PC-3 (cell line): Measurements from ENCODE around the gene ROBO2. TPM values are rescaled to one million over a fixed set of nuclear protein-coding genes. Genes with fewer than 3 reads are reported as not detected.

ENCODE experiments used
- ATAC-seq: fragments of 200-7000 bp; cut with Tn5 transposase; 2 replicates; pipeline ENCODE4 v1.9.1; 2020; ENCODE audit warnings: mild to moderate bottlenecking, moderate library complexity
- BruUV-seq: library from RNA; stranded (reverse); fragments of 400-500 nt; replicated peaks from 2 replicates; lab custom pipeline; 2021; lab: Mats Ljungman, UMichigan
- CTCF ChIA-PET: fragments of 300-600 bp; sonication (Branson Sonifier 250); formaldehyde crosslinking; loops from one replicate; lab custom pipeline; 2022; ENCODE audit warnings: antibody characterized with exemption; lab: Charles Lee
- POLR2A ChIA-PET: fragments of 300-600 bp; sonication (Branson Sonifier 250); formaldehyde crosslinking; loops from one replicate; lab custom pipeline; 2022; ENCODE audit warnings: antibody characterized with exemption; ENCODE audit not compliant: unreplicated experiment; lab: Charles Lee
- DNase-seq: peaks from one replicate; pipeline ENCODE4 v3.0.0-alpha.2; 2015
- H2AFZ ChIP-seq: fragments of 300-600 bp; sonication (generic); 2 replicates; pipeline ENCODE4 v1.6.0; 2016; ENCODE audit warnings: antibody characterized with exemption, low read length
- H3F3A ChIP-seq: fragments of 300-600 bp; sonication (generic); one replicate; pipeline ENCODE4 v1.6.0; 2017; ENCODE audit warnings: antibody characterized with exemption, low read length, control low read depth, mild to moderate bottlenecking; ENCODE audit not compliant: unreplicated experiment
- H3K27ac ChIP-seq: fragments of 300-600 bp; sonication (generic); 2 replicates; pipeline ENCODE4 v1.5.1; 2016; ENCODE audit warnings: mild to moderate bottlenecking, low read length
- H3K27me3 ChIP-seq: fragments of 300-600 bp; sonication (generic); 2 replicates; pipeline ENCODE4 v1.6.1; 2016; ENCODE audit warnings: low read length, mixed read lengths
- H3K36me3 ChIP-seq: fragments of 300-600 bp; sonication (generic); 2 replicates; pipeline ENCODE4 v1.6.1; 2016; ENCODE audit warnings: low read depth, mixed run types, low read length, mixed read lengths
- H3K4me1 ChIP-seq: fragments of 300-600 bp; sonication (generic); 2 replicates; pipeline ENCODE4 v1.5.1; 2016; ENCODE audit warnings: low read length; ENCODE audit not compliant: insufficient read depth
- H3K4me2 ChIP-seq: fragments of 300-600 bp; sonication (generic); 2 replicates; pipeline ENCODE4 v1.6.0; 2016; ENCODE audit warnings: low read length
- H3K4me3 ChIP-seq: fragments of 300-600 bp; sonication (generic); 2 replicates; pipeline ENCODE4 v1.5.1; 2016; ENCODE audit warnings: mild to moderate bottlenecking, low read length, mixed read lengths
- H3K79me2 ChIP-seq: fragments of 300-600 bp; sonication (generic); 2 replicates; pipeline ENCODE4 v1.6.1; 2017; ENCODE audit warnings: low read length, mixed read lengths
- H3K9ac ChIP-seq: fragments of 300-600 bp; sonication (generic); 2 replicates; pipeline ENCODE4 v1.6.0; 2016; ENCODE audit warnings: mild to moderate bottlenecking, low read length
- H3K9me2 ChIP-seq: fragments of 300-600 bp; sonication (generic); replicated peaks from 2 replicates; pipeline ENCODE4 v1.6.1; 2016; ENCODE audit warnings: mixed run types, low read length, mixed read lengths
- H3K9me3 ChIP-seq: fragments of 300-600 bp; sonication (generic); 2 replicates; pipeline ENCODE4 v1.6.1; 2016; ENCODE audit warnings: low read length, mixed read lengths
- H4K20me1 ChIP-seq: fragments of 300-600 bp; sonication (generic); 2 replicates; pipeline ENCODE4 v1.6.1; 2016; ENCODE audit warnings: low read length, mixed read lengths
- CTCF ChIP-seq: fragments of 300-600 bp; sonication (generic); conservative IDR thresholded peaks from 2 replicates; pipeline ENCODE4 v1.5.1; 2017; ENCODE audit warnings: antibody characterized with exemption, low read depth, mild to moderate bottlenecking, low read length
- EZH2 ChIP-seq: fragments of 300-600 bp; sonication (generic); IDR thresholded peaks from one replicate; pipeline ENCODE4 v1.6.1; 2017; ENCODE audit warnings: antibody characterized with exemption, mild to moderate bottlenecking, low read length; ENCODE audit not compliant: unreplicated experiment
- EZH2phosphoT487 ChIP-seq: fragments of 300-600 bp; sonication (generic); IDR thresholded peaks from 2 replicates; pipeline ENCODE4 v1.6.1; 2018; ENCODE audit warnings: mild to moderate bottlenecking, antibody characterized with exemption, low read length, borderline replicate concordance
- intact Hi-C: fragments of 100-400 bp; cut with micrococcal nuclease; formaldehyde crosslinking; loops from 2 replicates; pipeline ENCODE4 v1.9.0; 2023
- total RNA-seq: library from RNA; depleted of rRNA; stranded (reverse); fragments of >200 nt; gene quantifications from 2 replicates; pipeline ENCODE4 v1.2.3, GENCODE V29; 2014

Gene ROBO2
- total RNA-seq, 1 experiment from 2014 or later = not detected

DNA sequence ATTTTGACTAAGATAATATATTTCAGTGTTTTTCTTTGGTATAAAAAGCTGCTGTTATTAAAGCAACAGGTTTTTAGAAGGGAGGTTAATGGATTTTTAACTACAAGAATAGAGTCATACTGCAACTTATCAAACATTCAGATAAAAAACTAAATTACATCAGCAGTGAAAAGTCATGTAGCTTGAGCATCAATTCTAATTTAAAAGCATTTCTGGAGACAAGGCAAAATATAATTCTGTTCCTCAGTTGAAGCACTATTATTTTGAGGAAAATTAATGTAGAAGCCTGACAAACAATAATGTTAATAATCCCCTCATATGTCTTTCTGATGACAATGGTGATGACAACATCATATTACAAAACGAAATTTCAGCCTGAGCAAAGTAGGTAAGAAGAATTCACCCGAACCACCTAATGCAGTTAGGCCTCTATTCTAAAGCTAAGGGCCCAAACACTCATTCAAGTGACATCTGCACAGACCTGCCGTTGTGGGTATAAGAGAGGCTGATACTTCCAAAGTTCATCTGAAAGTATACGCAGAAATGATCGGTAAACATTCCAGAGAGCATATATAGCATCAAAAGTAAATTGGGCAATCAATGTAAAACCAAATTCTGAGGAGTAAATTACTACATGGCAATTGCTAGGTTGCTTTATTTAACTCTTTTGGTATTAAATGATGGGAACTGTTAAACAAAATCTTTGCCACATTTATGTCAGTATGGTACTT lies 12.8 kb upstream of the ROBO2 start:
- no peak for DNase-seq
- ATAC-seq = no peak
- Histone ChIP-seq H3K9ac (no peak overlapping the region), H3K36me3 (no peaks in the 10 kb centered on the region), H3K79me2 (no peaks in the 10 kb centered on the region), H3K27me3 (peaks cover 63% of the 10 kb centered on the region), H3F3A (no peaks in the 10 kb centered on the region), H3K9me3 (no peaks in the 10 kb centered on the region), H2AFZ (no peak overlapping the region), H4K20me1 (no peaks in the 10 kb centered on the region), H3K4me3 (no peak overlapping the region), H3K9me2 (no peaks in the 10 kb centered on the region), H3K4me2 (no peak overlapping the region), H3K27ac (no peak overlapping the region), H3K4me1 (no peaks in the 10 kb centered on the region)
- ChIA-PET POLR2A (no interaction called here), CTCF (no interaction called here)
- intact Hi-C loops = no loop called here
- no TSS peak for BruUV-seq
- TF ChIP-seq EZH2 (no peak), CTCF (no peak), EZH2phosphoT487 (no peak)

DNA sequence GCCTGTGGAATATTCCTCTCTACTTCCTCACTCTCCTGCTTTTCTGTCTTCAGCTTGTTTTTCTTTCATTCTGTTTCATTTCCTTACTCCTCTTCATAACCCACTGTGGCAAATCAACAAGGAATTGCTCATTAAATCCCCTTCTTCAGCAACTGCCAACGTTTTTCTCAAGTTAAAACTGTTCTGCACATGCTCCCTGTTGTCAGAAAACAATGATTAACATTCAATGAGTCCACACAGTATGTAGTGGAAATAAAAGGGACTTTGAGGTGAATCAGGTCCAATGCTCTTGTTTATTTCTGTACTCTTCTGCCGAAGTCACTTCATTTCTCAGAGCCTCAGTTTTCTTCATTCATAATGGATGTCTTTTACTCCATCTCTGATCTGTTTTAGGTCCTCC lies 11.9 kb upstream of the ROBO2 start:
- Histone ChIP-seq H4K20me1 (no peaks in the 10 kb centered on the region), H3K9me2 (no peaks in the 10 kb centered on the region), H3K27ac (no peak overlapping the region), H3K4me3 (no peak overlapping the region), H3K4me2 (no peak overlapping the region), H3K4me1 (no peaks in the 10 kb centered on the region), H3F3A (no peaks in the 10 kb centered on the region), H3K9ac (no peak overlapping the region), H3K79me2 (no peaks in the 10 kb centered on the region), H3K36me3 (no peaks in the 10 kb centered on the region), H2AFZ (no peak overlapping the region), H3K27me3 (peaks cover 57% of the 10 kb centered on the region), H3K9me3 (no peaks in the 10 kb centered on the region)
- intact Hi-C loops = no loop called here
- CTCF ChIA-PET = no interaction called here
- no peak for ATAC-seq
- TF ChIP-seq CTCF (no peak), EZH2phosphoT487 (no peak), EZH2 (no peak)
- POLR2A ChIA-PET = no interaction called here
- no TSS peak for BruUV-seq
- no peak for DNase-seq

GRCh38 chr3:77038468-77038929 lies 1.4 kb upstream of the ROBO2 start:
- Histone ChIP-seq H3K4me1 (no peaks in the 10 kb centered on the region), H3K4me2 (peak overlapping the region; percentile 44), H3F3A (no peaks in the 10 kb centered on the region), H3K4me3 (peak overlapping the region; percentile 29; the same call in 1 of the 2 replicates), H3K27ac (no peak overlapping the region), H3K9me3 (no peaks in the 10 kb centered on the region), H2AFZ (peak overlapping the region; percentile 68), H4K20me1 (no peaks in the 10 kb centered on the region), H3K79me2 (no peaks in the 10 kb centered on the region), H3K36me3 (no peaks in the 10 kb centered on the region), H3K9ac (no peak overlapping the region), H3K9me2 (no peaks in the 10 kb centered on the region), H3K27me3 (peaks cover 72% of the 10 kb centered on the region)
- DNase-seq (peak; percentile 83), ATAC-seq (peak; percentile 97)
- POLR2A ChIA-PET = interaction anchor here (0.6 kb wide), 1 partner anchor 1609 kb away, joined by 3 read pairs; no protein-coding TSS in a partner anchor
- TF ChIP-seq CTCF = peak; percentile 77
- no peak for TF ChIP-seq EZH2
- intact Hi-C loops = loop anchor here (1.0 to 2.0 kb wide), 4 partner anchors 217 to 1607 kb away; no protein-coding TSS in a partner anchor
- BruUV-seq = no TSS peak
- CTCF ChIA-PET = interaction anchor here (0.6 to 1.4 kb wide), 7 partner anchors 77 to 1993 kb away, joined by 3 to 9 read pairs (median 4); no protein-coding TSS in a partner anchor
